H1 (cell line): ENCODE data around the gene GFPT1. TPM values are rescaled to one million over a fixed set of nuclear protein-coding genes. Genes with fewer than 3 reads are reported as not detected.

Experiments
- CTCF ChIA-PET: fragments of 300-600 bp; sonication (Branson Sonifier 250); formaldehyde crosslinking; loops from one replicate; lab custom pipeline; 2021; ENCODE audit not compliant: partially characterized antibody; lab: Charles Lee
- POLR2A ChIA-PET: fragments of 300-600 bp; sonication (Branson Sonifier 250); formaldehyde crosslinking; loops from one replicate; lab custom pipeline; 2021; ENCODE audit warnings: inconsistent platforms; ENCODE audit not compliant: partially characterized antibody; lab: Charles Lee
- DNase-seq, 2 experiments: peaks; one replicate each; pipeline versions ENCODE4 v3.0.0 to v3.0.0-alpha.2; 2010 to 2022; ENCODE audit warnings: low spot score in 2 of 2, low read depth in 1 of 2, mixed read lengths in 1 of 2
- FAIRE-seq: peaks from 2 replicates; lab custom pipeline; 2011; peaks lifted over from hg19 to GRCh38; lab: Jason Lieb, UNC
- H2AFZ ChIP-seq: 2 replicates; pipeline ENCODE4 v1.8.1; 2012; ENCODE audit warnings: low read length, inconsistent platforms
- H2AK5ac ChIP-seq: 2 replicates; pipeline ENCODE4 v1.6.1; 2013; ENCODE audit warnings: low read depth, low read length
- H2BK120ac ChIP-seq: replicated peaks from 2 replicates; pipeline ENCODE3; 2013; ENCODE audit warnings: low read depth, low read length, inconsistent platforms
- H2BK12ac ChIP-seq: 2 replicates; pipeline ENCODE4 v1.6.1; 2013; ENCODE audit warnings: low read depth, low read length
- H2BK15ac ChIP-seq: 2 replicates; pipeline ENCODE4 v1.6.1; 2013; ENCODE audit warnings: low read length
- H2BK20ac ChIP-seq: 2 replicates; pipeline ENCODE4 v1.6.1; 2013; ENCODE audit warnings: low read length
- H2BK5ac ChIP-seq: 2 replicates; pipeline ENCODE4 v1.6.1; 2013; ENCODE audit warnings: low read depth, low read length
- H3K14ac ChIP-seq: 2 replicates; pipeline ENCODE4 v1.6.1; 2013; ENCODE audit warnings: inconsistent platforms; ENCODE audit not compliant: insufficient read length
- H3K18ac ChIP-seq: 2 replicates; pipeline ENCODE4 v1.6.1; 2013; ENCODE audit warnings: low read length; ENCODE audit errors: extremely low read depth
- H3K23ac ChIP-seq: 2 replicates; pipeline ENCODE4 v1.6.1; 2013; ENCODE audit warnings: inconsistent platforms; ENCODE audit not compliant: insufficient read length
- H3K23me2 ChIP-seq: 2 replicates; pipeline ENCODE4 v1.6.1; 2013; ENCODE audit warnings: low read depth, low read length
- H3K27ac ChIP-seq: 2 replicates; pipeline ENCODE4 v1.6.1; 2011; ENCODE audit warnings: low read depth, low read length, inconsistent platforms
- H3K27me3 ChIP-seq, 4 experiments: replicated peaks in 1 of 4; 1 replicate in 1 of 4; 2 replicates in 3 of 4; pipeline versions ENCODE4 v1.6.1 to v1.8.1; 2011 to 2013; ENCODE audit warnings: low read length in 3 of 4, mild to moderate bottlenecking in 3 of 4, inconsistent platforms in 2 of 4, mixed read lengths in 2 of 4, moderate library complexity in 1 of 4; ENCODE audit not compliant: control insufficient read depth in 3 of 4, insufficient read depth in 3 of 4; ENCODE audit errors: extremely low read depth in 1 of 4
- H3K36me3 ChIP-seq, 4 experiments: 2 replicates each; pipeline versions ENCODE4 v1.6.1 to v1.8.1; 2011 to 2013; ENCODE audit warnings: mild to moderate bottlenecking in 4 of 4, low read length in 3 of 4, moderate library complexity in 2 of 4, control low read depth in 1 of 4, inconsistent platforms in 1 of 4; ENCODE audit not compliant: insufficient read depth in 4 of 4, control insufficient read depth in 2 of 4
- H3K4ac ChIP-seq: replicated peaks from 2 replicates; pipeline ENCODE3; 2013; ENCODE audit warnings: low read length, low read depth, mixed read lengths, inconsistent platforms; ENCODE audit not compliant: insufficient read length
- H3K4me1 ChIP-seq, 4 experiments: replicated peaks in 1 of 4; 1 replicate in 1 of 4; 2 replicates in 3 of 4; pipeline versions ENCODE4 v1.6.1 to v1.8.1; 2011 to 2013; ENCODE audit warnings: low read length in 3 of 4, inconsistent platforms in 2 of 4, mixed read lengths in 1 of 4; ENCODE audit not compliant: insufficient read depth in 4 of 4, control insufficient read depth in 3 of 4
- H3K4me2 ChIP-seq, 2 experiments: 2 replicates each; pipeline versions ENCODE4 v1.6.1 to v1.8.1; 2011 to 2013; ENCODE audit warnings: low read depth in 2 of 2, low read length in 2 of 2, control low read depth in 1 of 2, inconsistent platforms in 1 of 2, mild to moderate bottlenecking in 1 of 2; ENCODE audit not compliant: insufficient read depth in 1 of 2
- H3K4me3 ChIP-seq, 4 experiments: fragments of 200-600, 300-600 bp in 1 of 4; sonication (generic), shearing (Covaris generic), sonication (Bioruptor Twin) in 1 of 4; 2 replicates each; pipeline versions ENCODE4 v1.5.1 to v1.8.1; 2011 to 2016; ENCODE audit warnings: low read length in 4 of 4, low read depth in 3 of 4, control low read depth in 2 of 4, inconsistent platforms in 2 of 4, mild to moderate bottlenecking in 2 of 4, mixed read lengths in 1 of 4, moderate library complexity in 1 of 4; ENCODE audit not compliant: insufficient read depth in 2 of 4; ENCODE audit errors: extremely low read depth in 1 of 4
- H3K56ac ChIP-seq: replicated peaks from 2 replicates; pipeline ENCODE3; 2013; ENCODE audit warnings: low read depth, mild to moderate bottlenecking, mixed read lengths, low read length, inconsistent platforms; ENCODE audit not compliant: insufficient read length
- H3K79me1 ChIP-seq: 2 replicates; pipeline ENCODE4 v1.6.1; 2013; ENCODE audit warnings: low read depth, low read length, control low read depth
- H3K79me2 ChIP-seq, 2 experiments: 2 replicates each; pipeline versions ENCODE4 v1.6.1 to v1.8.1; 2012 to 2013; ENCODE audit warnings: low read length in 2 of 2, mild to moderate bottlenecking in 2 of 2, inconsistent platforms in 1 of 2; ENCODE audit not compliant: insufficient read depth in 2 of 2, control insufficient read depth in 1 of 2
- H3K9ac ChIP-seq, 4 experiments: replicated peaks in 1 of 4; 1 replicate in 1 of 4; 2 replicates in 3 of 4; pipeline versions ENCODE4 v1.6.1 to v1.8.1; 2011 to 2013; ENCODE audit warnings: low read depth in 3 of 4, low read length in 3 of 4, control low read depth in 2 of 4, mild to moderate bottlenecking in 2 of 4, moderate library complexity in 2 of 4, inconsistent platforms in 1 of 4; ENCODE audit errors: extremely low read depth in 1 of 4
- H3K9me3 ChIP-seq, 2 experiments: 2 replicates each; pipeline versions ENCODE4 v1.6.1 to v1.8.1; 2012 to 2013; ENCODE audit warnings: mild to moderate bottlenecking in 2 of 2, moderate library complexity in 2 of 2, control low read depth in 1 of 2, inconsistent platforms in 1 of 2, low read depth in 1 of 2, low read length in 1 of 2, mixed read lengths in 1 of 2; ENCODE audit not compliant: insufficient read depth in 2 of 2
- H4K20me1 ChIP-seq, 2 experiments: replicated peaks in 1 of 2; 2 replicates each; pipeline versions ENCODE3 to v1.8.1; 2011 to 2013; ENCODE audit warnings: inconsistent platforms in 2 of 2, low read length in 2 of 2, mild to moderate bottlenecking in 1 of 2; ENCODE audit not compliant: insufficient read depth in 2 of 2, control insufficient read depth in 1 of 2
- H4K5ac ChIP-seq: 2 replicates; pipeline ENCODE4 v1.6.1; 2013; ENCODE audit warnings: low read length, low read depth, mixed read lengths, inconsistent platforms; ENCODE audit not compliant: insufficient read length
- H4K8ac ChIP-seq: 2 replicates; pipeline ENCODE4 v1.8.0; 2013; ENCODE audit warnings: mild to moderate bottlenecking, moderate library complexity, low read length, inconsistent platforms; ENCODE audit not compliant: insufficient read depth; ENCODE audit errors: extremely low read depth
- H4K91ac ChIP-seq: replicated peaks from 2 replicates; pipeline ENCODE3; 2013; ENCODE audit warnings: low read length, mixed read lengths, inconsistent platforms; ENCODE audit not compliant: insufficient read length
- BRCA1 ChIP-seq: IDR thresholded peaks from 2 replicates; pipeline ENCODE4 v1.6.1; 2012; ENCODE audit warnings: low read depth, low read length, improper control_type of control experiment
- CTCF ChIP-seq, 3 experiments: IDR thresholded peaks; 1 replicate in 2 of 3; 2 replicates in 1 of 3; pipeline versions ENCODE4 v1.5.1 to v1.6.1; 2011; ENCODE audit warnings: low read length in 3 of 3, mild to moderate bottlenecking in 3 of 3, inconsistent platforms in 2 of 3, low read depth in 1 of 3, moderate library complexity in 1 of 3; ENCODE audit not compliant: insufficient read depth in 1 of 3; ENCODE audit errors: control extremely low read depth in 1 of 3
- NANOG ChIP-seq: IDR thresholded peaks from 2 replicates; pipeline ENCODE4 v1.6.1; 2011; ENCODE audit warnings: low read length, low read depth, mild to moderate bottlenecking, inconsistent platforms; ENCODE audit not compliant: insufficient read depth, poor library complexity, severe bottlenecking
- RFX5 ChIP-seq: IDR thresholded peaks from 2 replicates; pipeline ENCODE4 v1.6.1; 2011; ENCODE audit warnings: low read depth, low read length, improper control_type of control experiment, borderline replicate concordance
- SIRT6 ChIP-seq: IDR thresholded peaks from one replicate; pipeline ENCODE4 v1.7.1; 2012; ENCODE audit warnings: low read length, inconsistent platforms
- SIX5 ChIP-seq: IDR thresholded peaks from 2 replicates; pipeline ENCODE4 v1.6.1; 2011; ENCODE audit warnings: mild to moderate bottlenecking, low read depth, low read length
- SP4 ChIP-seq: IDR thresholded peaks from 2 replicates; pipeline ENCODE4 v1.6.1; 2012; ENCODE audit warnings: low read length, inconsistent platforms
- SRF ChIP-seq: IDR thresholded peaks from 2 replicates; pipeline ENCODE4 v1.6.1; 2011; ENCODE audit warnings: mild to moderate bottlenecking, low read depth, low read length, moderate library complexity
- TEAD4 ChIP-seq: IDR thresholded peaks from 2 replicates; pipeline ENCODE4 v1.6.1; 2012; ENCODE audit warnings: low read depth, low read length, inconsistent platforms, mixed read lengths
- WGBS, 2 experiments: shearing (Covaris generic) in 1 of 2; methylation state at CpG; one replicate each; pipeline versions ENCODE4 v1.1.6 to v1.1.7; 2013 to 2015; ENCODE audit warnings: low lambda C conversion rate in 2 of 2, mixed read lengths in 2 of 2, inconsistent platforms in 1 of 2, low coverage in 1 of 2, missing lambda C conversion rate in 1 of 2; ENCODE audit not compliant: insufficient replicate concordance in 2 of 2, insufficient coverage in 1 of 2, insufficient read length in 1 of 2; ENCODE audit errors: extremely low coverage in 1 of 2, missing lambda C conversion rate in 1 of 2; 5-methylcytosine and 5-hydroxymethylcytosine counted together
- polyA plus RNA-seq, 7 experiments: library from polyadenylated mRNA; depleted of rRNA in 3 of 7; stranded (reverse) in 5 of 7; unstranded in 2 of 7; fragments of >200 nt in 5 of 7; fragments of 200-250 nt in 2 of 7; gene quantifications; 1 replicate in 5 of 7; 2 replicates in 1 of 7; 4 replicates in 1 of 7; pipeline versions ENCODE4 v1.2.1 to v1.2.3, GENCODE V29; 2011 to 2013; ENCODE audit warnings: missing spikeins in 2 of 7, mixed read lengths in 2 of 7
- total RNA-seq: library from RNA; stranded (reverse); fragmentation: NEBNext Ultra II Directional; extraction: Animal tissue kit (Norgen Biotek cat#: 25700); gene quantifications from 2 replicates; pipeline ENCODE4 v1.2.1, GENCODE V29; 2021

The GFPT1 gene
- total and polyA plus RNA-seq, 2 of the 8 experiments (the other 6 are each of a cell fraction or from before 2014, with no cell fraction given): 13.3 to 76.2 TPM

DNA sequence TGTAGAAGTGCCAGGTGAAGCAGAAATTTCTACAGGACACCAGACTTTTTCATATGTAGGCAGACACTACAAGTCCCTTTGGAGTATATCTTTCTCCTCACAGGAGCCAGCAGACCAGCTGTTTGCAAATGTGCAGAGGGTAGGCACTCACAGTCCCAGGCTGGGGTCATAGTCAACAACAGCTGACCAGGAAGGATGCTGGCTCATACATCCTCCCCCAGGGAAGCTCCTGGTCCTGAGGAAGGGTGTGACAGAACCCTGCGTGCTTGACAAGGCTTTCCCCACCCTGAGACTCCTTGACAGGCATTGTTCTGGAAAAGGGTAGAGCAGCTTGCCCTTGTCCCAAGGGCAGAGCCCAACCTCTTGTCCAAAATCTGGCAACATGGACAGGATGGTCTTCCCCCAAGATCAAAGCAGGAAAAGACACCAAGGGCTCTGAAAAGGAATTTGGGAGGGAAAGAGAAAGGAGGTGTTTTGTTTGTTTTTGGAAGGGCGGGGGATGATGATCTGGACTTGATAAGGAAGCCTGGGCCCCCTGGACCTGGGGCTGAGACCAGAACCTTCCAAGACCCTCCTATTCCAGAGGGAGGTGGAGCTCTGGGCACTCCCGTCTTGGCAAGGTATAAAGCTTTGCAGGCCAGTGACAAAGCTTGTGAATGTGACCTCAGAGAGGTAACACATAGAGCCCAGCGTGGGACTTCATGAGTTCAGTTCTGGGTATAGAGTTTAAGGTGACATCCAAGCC lies 87.1 kb downstream of the GFPT1 start:
- H3K23me2 ChIP-seq: no peaks in the 10 kb centered on the region
- H4K91ac ChIP-seq: no peak overlapping the region
- ChIA-PET POLR2A (no interaction called here), CTCF (interaction anchor here (1.1 to 2.2 kb wide), 3 partner anchors 7 to 356 kb away, joined by 5 to 7 read pairs (median 7); no protein-coding TSS in a partner anchor)
- no peak overlapping the region for H4K8ac ChIP-seq
- H3K4me3 ChIP-seq: no peak overlapping the region
- no peak overlapping the region for H3K56ac ChIP-seq
- no peak overlapping the region for H3K9ac ChIP-seq
- H4K20me1 ChIP-seq: no peaks in the 10 kb centered on the region
- no peak overlapping the region for H2BK15ac ChIP-seq
- H3K79me1 ChIP-seq: no peaks in the 10 kb centered on the region
- peaks cover 0 to 1% (median 0%) of the 10 kb centered on the region in 4 experiments; a peak in 2 of 7 replicates for H3K27me3 ChIP-seq
- no peaks in the 10 kb centered on the region for H3K79me2 ChIP-seq
- WGBS, 2 experiments: 55 to 100% methylated on average over 1 to 4 of the region's 4 CpGs
- H3K9me3 ChIP-seq: no peaks in the 10 kb centered on the region
- no peak overlapping the region for H3K14ac ChIP-seq
- H3K18ac ChIP-seq: no peak overlapping the region
- H3K23ac ChIP-seq: no peak overlapping the region
- H3K27ac ChIP-seq: no peak overlapping the region
- H3K36me3 ChIP-seq: no peaks in the 10 kb centered on the region
- H2BK120ac ChIP-seq: no peak overlapping the region
- H3K4ac ChIP-seq: no peak overlapping the region
- H3K4me1 ChIP-seq: no peaks in the 10 kb centered on the region
- H2BK20ac ChIP-seq: no peak overlapping the region
- DNase-seq (no peak), FAIRE-seq (no peak)
- H2BK12ac ChIP-seq: no peak overlapping the region
- no peak overlapping the region for H2AFZ ChIP-seq
- no peak overlapping the region for H4K5ac ChIP-seq
- no peak overlapping the region for H3K4me2 ChIP-seq
- no peak overlapping the region for H2AK5ac ChIP-seq
- no peak overlapping the region for H2BK5ac ChIP-seq
- TF ChIP-seq TEAD4: no peak
- TF ChIP-seq SP4: no peak
- no peak for TF ChIP-seq BRCA1
- no peak for TF ChIP-seq SIRT6
- TF ChIP-seq CTCF (IDR thresholded peaks at IDR 0.05; ENCODE audit: control extremely low read depth in 1 of 3, insufficient read depth in 1 of 3, low read depth in 1 of 3, low read length in 3 of 3): no peak
- no peak for TF ChIP-seq SRF
- TF ChIP-seq RFX5: no peak
- TF ChIP-seq NANOG: no peak
- no peak for TF ChIP-seq SIX5
